ENCODE data around the gene GALNT6.
"Not testable (repeated sequence)": the region's sequence is repeated elsewhere in the genome, so short reads cannot be mapped to it uniquely, and the experiment has no call there.

GALNT6 gene

GRCh38 chr12:51323966-51324895, 67.0 kb downstream of the GALNT6 start, which contains the start of gene BIN2:
Gene BIN2, minus strand, starts transcription at chr12:51324174. Its CDS starts 72 bp downstream, at chr12:51324102.
- no peak within 1 kb of the TSS for H3K27ac ChIP-seq (ENCODE audit: low read length)
- no peak for DNase-seq (ENCODE audit: low read depth, low spot score)
- no CpG with 5 or more reads among the region's 60 CpGs for WGBS (ENCODE audit: insufficient coverage, insufficient read length)
- H3K9me3 ChIP-seq (ENCODE audit: control insufficient read depth, insufficient read depth, low read length): no peaks in the 10 kb centered on the region
- H3K27me3 ChIP-seq (ENCODE audit: control insufficient read depth, insufficient read depth, low read length): no peaks in the 10 kb centered on the region
- H3K36me3 ChIP-seq (ENCODE audit: control insufficient read depth, insufficient read depth, low read length): no peaks in the 10 kb centered on the region
- H3K4me3 ChIP-seq (ENCODE audit: low read length): no peak within 1 kb of the TSS
- H3K4me1 ChIP-seq (ENCODE audit: control insufficient read depth, insufficient read depth, low read length): peaks cover 1% of the 10 kb centered on the region; the same call in 1 of the 2 replicates

DNA sequence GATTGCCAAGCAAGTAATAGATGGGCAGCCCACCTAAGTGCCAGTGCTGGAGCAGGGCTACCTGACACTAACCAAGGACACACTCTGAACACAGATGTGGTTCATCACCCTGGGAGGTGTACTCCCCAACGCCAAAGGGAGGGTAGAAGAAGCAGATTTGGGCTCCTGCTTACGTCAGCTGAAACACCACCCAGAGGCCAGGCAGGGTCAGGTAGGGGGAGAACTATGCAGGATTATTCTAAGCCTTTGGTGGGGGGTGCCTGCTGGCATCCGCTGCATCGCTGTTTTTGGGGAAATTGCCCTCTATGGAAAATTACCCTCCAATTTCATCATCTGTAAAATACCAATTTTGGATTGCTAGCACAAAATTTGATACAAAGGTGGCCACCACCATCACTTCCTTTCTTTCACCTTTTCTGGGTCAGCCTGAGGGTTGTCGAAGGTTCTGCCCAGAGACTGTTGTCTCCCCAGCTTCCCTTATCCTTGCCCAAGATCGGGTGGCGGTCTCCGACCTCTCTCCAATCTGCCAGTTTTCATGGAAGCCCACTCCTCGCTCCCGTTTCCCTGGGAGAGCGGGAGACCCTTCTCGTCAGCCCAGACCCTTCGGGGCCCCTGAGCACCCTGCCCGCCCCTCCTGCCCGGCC, 67.8 kb downstream of the GALNT6 start:
- no CpG with 5 or more reads among the region's 15 CpGs for WGBS (ENCODE audit: insufficient coverage, insufficient read length)
- no peak for DNase-seq (ENCODE audit: low read depth, low spot score)
- no peak overlapping the region for H3K27ac ChIP-seq (ENCODE audit: low read length)
- H3K4me3 ChIP-seq (ENCODE audit: low read length): no peak overlapping the region
- no peaks in the 10 kb centered on the region for H3K27me3 ChIP-seq (ENCODE audit: control insufficient read depth, insufficient read depth, low read length)
- peaks cover 6% of the 10 kb centered on the region; the same call in 1 of the 2 replicates for H3K4me1 ChIP-seq (ENCODE audit: control insufficient read depth, insufficient read depth, low read length)
- no peaks in the 10 kb centered on the region for H3K9me3 ChIP-seq (ENCODE audit: control insufficient read depth, insufficient read depth, low read length)
- H3K36me3 ChIP-seq (ENCODE audit: control insufficient read depth, insufficient read depth, low read length): no peaks in the 10 kb centered on the region

DNA sequence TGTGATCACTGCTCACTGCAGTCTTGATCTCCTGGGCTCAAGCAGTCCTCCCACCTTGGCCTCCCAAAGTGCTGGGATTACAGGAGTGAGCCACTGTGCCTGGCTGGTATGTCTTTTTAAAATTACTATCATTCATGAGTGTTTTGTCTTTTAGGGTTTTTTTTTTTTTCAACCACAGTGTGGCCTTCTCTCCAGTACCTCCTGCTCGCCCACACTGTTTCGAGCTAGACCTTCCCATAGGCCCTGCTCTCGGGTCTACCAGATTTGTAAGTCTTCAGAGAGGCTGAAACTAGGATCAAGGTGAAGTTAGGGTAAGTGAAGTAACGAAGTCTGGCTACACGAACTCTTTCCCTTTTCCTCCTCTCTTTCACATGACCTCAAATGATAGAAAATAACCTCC, 68.8 kb downstream of the GALNT6 start:
- H3K4me1 ChIP-seq (ENCODE audit: control insufficient read depth, insufficient read depth, low read length): peaks cover 6% of the 10 kb centered on the region; the same call in 1 of the 2 replicates
- no peak overlapping the region for H3K27ac ChIP-seq (ENCODE audit: low read length)
- no peaks in the 10 kb centered on the region for H3K27me3 ChIP-seq (ENCODE audit: control insufficient read depth, insufficient read depth, low read length)
- WGBS (ENCODE audit: insufficient coverage, insufficient read length): no CpG with 5 or more reads among the region's 5 CpGs
- H3K9me3 ChIP-seq (ENCODE audit: control insufficient read depth, insufficient read depth, low read length): no peaks in the 10 kb centered on the region
- no peak overlapping the region for H3K4me3 ChIP-seq (ENCODE audit: low read length)
- H3K36me3 ChIP-seq (ENCODE audit: control insufficient read depth, insufficient read depth, low read length): no peaks in the 10 kb centered on the region
- no peak for DNase-seq (ENCODE audit: low read depth, low spot score)

GRCh38 chr12:51321882-51322281, 69.3 kb downstream of the GALNT6 start:
- Histone ChIP-seq H3K27ac (ENCODE audit: low read length) (no peak overlapping the region), H3K36me3 (ENCODE audit: control insufficient read depth, insufficient read depth, low read length) (no peaks in the 10 kb centered on the region), H3K27me3 (ENCODE audit: control insufficient read depth, insufficient read depth, low read length) (no peaks in the 10 kb centered on the region), H3K4me3 (ENCODE audit: low read length) (no peak overlapping the region), H3K9me3 (ENCODE audit: control insufficient read depth, insufficient read depth, low read length) (no peaks in the 10 kb centered on the region), H3K4me1 (ENCODE audit: control insufficient read depth, insufficient read depth, low read length) (peaks cover 6% of the 10 kb centered on the region; the same call in 1 of the 2 replicates)
- no CpG with 5 or more reads among the region's 3 CpGs for WGBS (ENCODE audit: insufficient coverage, insufficient read length)
- no peak for DNase-seq (ENCODE audit: low read depth, low spot score)

GRCh38 chr12:51320695-51321320, 70.4 kb downstream of the GALNT6 start:
- DNase-seq (ENCODE audit: low read depth, low spot score): no peak
- WGBS (ENCODE audit: insufficient coverage, insufficient read length): no CpG with 5 or more reads among the region's 3 CpGs
- peaks cover 6% of the 10 kb centered on the region; the same call in 1 of the 2 replicates for H3K4me1 ChIP-seq (ENCODE audit: control insufficient read depth, insufficient read depth, low read length)
- H3K4me3 ChIP-seq (ENCODE audit: low read length): no peak overlapping the region
- H3K9me3 ChIP-seq (ENCODE audit: control insufficient read depth, insufficient read depth, low read length): no peaks in the 10 kb centered on the region
- no peaks in the 10 kb centered on the region for H3K36me3 ChIP-seq (ENCODE audit: control insufficient read depth, insufficient read depth, low read length)
- H3K27me3 ChIP-seq (ENCODE audit: control insufficient read depth, insufficient read depth, low read length): no peaks in the 10 kb centered on the region
- H3K27ac ChIP-seq (ENCODE audit: low read length): no peak overlapping the region

DNA sequence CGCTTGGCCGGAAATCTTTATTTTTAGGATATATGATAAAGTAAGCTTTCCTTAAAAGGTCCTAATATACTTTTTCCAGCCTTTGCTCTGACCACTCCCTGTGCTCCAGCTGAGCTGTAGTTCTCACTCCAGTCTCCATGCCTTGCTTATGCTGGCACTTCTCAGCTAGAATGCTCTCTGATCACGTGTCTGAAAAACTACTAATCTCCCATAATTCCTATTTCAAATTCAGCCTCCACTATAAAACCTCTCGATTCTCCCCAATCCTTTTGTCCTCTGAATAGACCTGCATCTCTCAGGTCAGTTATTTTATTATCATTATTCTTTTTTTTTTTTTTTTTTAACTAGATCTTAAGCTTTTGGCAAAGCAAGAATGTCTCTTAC, 70.9 kb downstream of the GALNT6 start:
- Histone ChIP-seq H3K27ac (ENCODE audit: low read length) (no peak overlapping the region), H3K36me3 (ENCODE audit: control insufficient read depth, insufficient read depth, low read length) (no peaks in the 10 kb centered on the region), H3K9me3 (ENCODE audit: control insufficient read depth, insufficient read depth, low read length) (no peaks in the 10 kb centered on the region), H3K4me3 (ENCODE audit: low read length) (no peak overlapping the region), H3K4me1 (ENCODE audit: control insufficient read depth, insufficient read depth, low read length) (peaks cover 6% of the 10 kb centered on the region; the same call in 1 of the 2 replicates), H3K27me3 (ENCODE audit: control insufficient read depth, insufficient read depth, low read length) (no peaks in the 10 kb centered on the region)
- 100% methylated on average over 1 of the region's 4 CpGs for WGBS (ENCODE audit: insufficient coverage, insufficient read length)
- no peak for DNase-seq (ENCODE audit: low read depth, low spot score)

- Histone ChIP-seq H3K4me1 (ENCODE audit: control insufficient read depth, insufficient read depth, low read length) (peaks cover 6% of the 10 kb centered on the region; the same call in 1 of the 2 replicates), H3K4me3 (ENCODE audit: low read length) (no peak overlapping the region), H3K36me3 (ENCODE audit: control insufficient read depth, insufficient read depth, low read length) (no peaks in the 10 kb centered on the region), H3K27ac (ENCODE audit: low read length) (no peak overlapping the region), H3K27me3 (ENCODE audit: control insufficient read depth, insufficient read depth, low read length) (no peaks in the 10 kb centered on the region), H3K9me3 (ENCODE audit: control insufficient read depth, insufficient read depth, low read length) (no peaks in the 10 kb centered on the region)
- DNase-seq (ENCODE audit: low read depth, low spot score): no peak
- WGBS (ENCODE audit: insufficient coverage, insufficient read length): no CpG with 5 or more reads among the region's 3 CpGs
Measured at GRCh38 chr12:51318846-51319599, 72.2 kb downstream of the GALNT6 start.

GRCh38 chr12:51318057-51318806, 73.0 kb downstream of the GALNT6 start:
- H3K4me1 ChIP-seq (ENCODE audit: control insufficient read depth, insufficient read depth, low read length); H3K27ac ChIP-seq (ENCODE audit: low read length); H3K9me3 ChIP-seq (ENCODE audit: control insufficient read depth, insufficient read depth, low read length); DNase-seq (ENCODE audit: low read depth, low spot score); H3K4me3 ChIP-seq (ENCODE audit: low read length); H3K36me3 ChIP-seq (ENCODE audit: control insufficient read depth, insufficient read depth, low read length); H3K27me3 ChIP-seq (ENCODE audit: control insufficient read depth, insufficient read depth, low read length): not testable (repeated sequence)
- WGBS (ENCODE audit: insufficient coverage, insufficient read length): no CpG with 5 or more reads among the region's 8 CpGs

DNA sequence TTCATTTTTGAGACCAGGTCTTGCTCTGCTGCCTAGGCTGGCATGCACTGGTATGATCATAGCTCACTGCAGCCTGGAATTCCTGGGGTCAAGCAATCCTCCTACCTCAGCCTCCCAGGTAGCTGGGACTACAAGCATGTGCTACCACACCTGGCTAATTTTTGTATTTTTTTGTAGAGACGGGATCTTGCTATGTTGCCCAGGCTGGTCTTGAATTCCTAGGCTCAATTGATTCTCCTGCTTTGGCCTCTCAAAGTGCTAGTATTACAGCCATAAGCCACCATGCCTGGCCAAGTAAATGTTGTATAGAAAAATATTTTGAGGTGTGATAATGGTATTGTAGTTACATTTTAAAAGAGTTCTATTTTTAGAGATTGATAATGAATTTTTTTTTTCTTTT, 79.8 kb downstream of the GALNT6 start:
- H3K4me1 ChIP-seq (ENCODE audit: control insufficient read depth, insufficient read depth, low read length): no peaks in the 10 kb centered on the region
- no CpG with 5 or more reads among the region's 1 CpG for WGBS (ENCODE audit: insufficient coverage, insufficient read length)
- H3K9me3 ChIP-seq (ENCODE audit: control insufficient read depth, insufficient read depth, low read length): no peaks in the 10 kb centered on the region
- H3K36me3 ChIP-seq (ENCODE audit: control insufficient read depth, insufficient read depth, low read length): no peaks in the 10 kb centered on the region
- H3K27ac ChIP-seq (ENCODE audit: low read length): no peak overlapping the region
- no peak for DNase-seq (ENCODE audit: low read depth, low spot score)
- H3K27me3 ChIP-seq (ENCODE audit: control insufficient read depth, insufficient read depth, low read length): no peaks in the 10 kb centered on the region; the same call in 1 of the 2 replicates
- H3K4me3 ChIP-seq (ENCODE audit: low read length): no peak overlapping the region
